Panc1 (cell line): ENCODE measurements around the gene PRR14L.

Experiments used
- CTCF ChIP-seq: fragments of 450-650 bp; IDR thresholded peaks from 2 replicates; pipeline ENCODE4 v1.5.1; 2017; ENCODE audit warnings: mild to moderate bottlenecking
- POLR2AphosphoS5 ChIP-seq: IDR thresholded peaks from 2 replicates; pipeline ENCODE4 v1.6.1; 2012; ENCODE audit warnings: mild to moderate bottlenecking, low read depth, low read length, moderate library complexity
- SIN3A ChIP-seq: IDR thresholded peaks from 2 replicates; pipeline ENCODE4 v1.6.1; 2012; ENCODE audit warnings: low read depth, mild to moderate bottlenecking, low read length, moderate library complexity, borderline replicate concordance; ENCODE audit not compliant: insufficient read depth
- TCF7L2 ChIP-seq: IDR thresholded peaks from 2 replicates; pipeline ENCODE4 v1.6.1; 2011; ENCODE audit warnings: mild to moderate bottlenecking, low read depth, low read length, inconsistent platforms
- TF ChIP-seq, protein P1 (sequence below), 2 experiments: IDR thresholded peaks; 2 replicates each; pipeline ENCODE4 v1.6.1; 2011 to 2012; ENCODE audit warnings: low read depth in 2 of 2, control low read depth in 1 of 2, low read length in 1 of 2, mild to moderate bottlenecking in 1 of 2, moderate library complexity in 1 of 2; ENCODE audit not compliant: insufficient read depth in 1 of 2

DNA sequence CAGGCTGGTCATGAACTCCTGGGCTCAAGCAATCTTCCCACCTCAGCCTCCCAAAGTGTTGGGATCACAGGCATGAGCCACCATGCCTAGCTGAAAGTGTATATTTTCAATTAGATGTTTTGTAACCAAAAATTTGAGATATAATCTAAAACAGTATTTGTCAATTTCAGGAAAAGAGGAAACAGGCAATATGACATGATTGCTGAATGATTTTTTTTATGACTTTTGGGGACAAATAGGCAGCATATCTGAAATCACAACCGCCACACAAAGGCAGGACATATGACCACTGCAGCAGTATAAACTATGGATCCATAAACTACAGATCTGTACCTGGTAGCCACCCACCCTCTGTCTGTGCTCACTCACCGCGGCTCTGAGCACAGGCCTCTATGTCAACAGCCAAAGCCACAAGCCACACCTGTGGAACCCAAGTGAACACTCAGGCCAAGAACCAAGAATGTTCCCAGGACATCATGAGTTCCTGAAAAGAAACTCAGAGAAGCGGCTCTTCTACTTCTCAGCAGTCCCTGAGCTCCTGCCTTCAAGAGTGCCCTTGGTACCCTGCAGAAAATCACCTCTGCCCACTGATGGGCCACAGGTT lies 110.4 kb downstream of the PRR14L start:
- TF ChIP-seq POLR2AphosphoS5 (no peak), CTCF (no peak), SIN3A (no peak), TCF7L2 (no peak)
- TF ChIP-seq, protein P1, sequence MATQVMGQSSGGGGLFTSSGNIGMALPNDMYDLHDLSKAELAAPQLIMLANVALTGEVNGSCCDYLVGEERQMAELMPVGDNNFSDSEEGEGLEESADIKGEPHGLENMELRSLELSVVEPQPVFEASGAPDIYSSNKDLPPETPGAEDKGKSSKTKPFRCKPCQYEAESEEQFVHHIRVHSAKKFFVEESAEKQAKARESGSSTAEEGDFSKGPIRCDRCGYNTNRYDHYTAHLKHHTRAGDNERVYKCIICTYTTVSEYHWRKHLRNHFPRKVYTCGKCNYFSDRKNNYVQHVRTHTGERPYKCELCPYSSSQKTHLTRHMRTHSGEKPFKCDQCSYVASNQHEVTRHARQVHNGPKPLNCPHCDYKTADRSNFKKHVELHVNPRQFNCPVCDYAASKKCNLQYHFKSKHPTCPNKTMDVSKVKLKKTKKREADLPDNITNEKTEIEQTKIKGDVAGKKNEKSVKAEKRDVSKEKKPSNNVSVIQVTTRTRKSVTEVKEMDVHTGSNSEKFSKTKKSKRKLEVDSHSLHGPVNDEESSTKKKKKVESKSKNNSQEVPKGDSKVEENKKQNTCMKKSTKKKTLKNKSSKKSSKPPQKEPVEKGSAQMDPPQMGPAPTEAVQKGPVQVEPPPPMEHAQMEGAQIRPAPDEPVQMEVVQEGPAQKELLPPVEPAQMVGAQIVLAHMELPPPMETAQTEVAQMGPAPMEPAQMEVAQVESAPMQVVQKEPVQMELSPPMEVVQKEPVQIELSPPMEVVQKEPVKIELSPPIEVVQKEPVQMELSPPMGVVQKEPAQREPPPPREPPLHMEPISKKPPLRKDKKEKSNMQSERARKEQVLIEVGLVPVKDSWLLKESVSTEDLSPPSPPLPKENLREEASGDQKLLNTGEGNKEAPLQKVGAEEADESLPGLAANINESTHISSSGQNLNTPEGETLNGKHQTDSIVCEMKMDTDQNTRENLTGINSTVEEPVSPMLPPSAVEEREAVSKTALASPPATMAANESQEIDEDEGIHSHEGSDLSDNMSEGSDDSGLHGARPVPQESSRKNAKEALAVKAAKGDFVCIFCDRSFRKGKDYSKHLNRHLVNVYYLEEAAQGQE (IDR thresholded peaks at IDR 0.05; ENCODE audit: insufficient read depth in 1 of 2, low read depth in 2 of 2, low read length in 1 of 2): no peak
